HuH-7.5 (cell line): Measurements from ENCODE around the gene SLC12A7.

Source experiments
- DNase-seq: peaks from one replicate; pipeline ENCODE4 v3.0.0; 2011; ENCODE audit warnings: low spot score

SLC12A7 gene

GRCh38 chr5:1050423-1051365 lies 61.2 kb downstream of the SLC12A7 start:
- no peak for DNase-seq

GRCh38 chr5:1048861-1049838 lies 62.7 kb downstream of the SLC12A7 start:
- no peak for DNase-seq

GRCh38 chr5:1048162-1048721 lies 63.6 kb downstream of the SLC12A7 start:
- no peak for DNase-seq

- no peak for DNase-seq
Observed at GRCh38 chr5:1047332-1047965, 64.4 kb downstream of the SLC12A7 start.

GRCh38 chr5:1045960-1046560 lies 65.8 kb downstream of the SLC12A7 start:
- no peak for DNase-seq

- DNase-seq = no peak
Observed at GRCh38 chr5:1044117-1044516, 67.7 kb downstream of the SLC12A7 start.

- DNase-seq = no peak
Observed at GRCh38 chr5:1043327-1043726, 68.5 kb downstream of the SLC12A7 start.

GRCh38 chr5:1042626-1043025 lies 69.2 kb downstream of the SLC12A7 start:
- no peak for DNase-seq

GRCh38 chr5:1041225-1042143 lies 70.4 kb downstream of the SLC12A7 start:
- no peak for DNase-seq

GRCh38 chr5:1040571-1040970 lies 71.3 kb downstream of the SLC12A7 start:
- no peak for DNase-seq

GRCh38 chr5:1039706-1040260 lies 72.1 kb downstream of the SLC12A7 start:
- DNase-seq = no peak

- DNase-seq = no peak
Observed at GRCh38 chr5:1039210-1039548, 72.7 kb downstream of the SLC12A7 start.

- DNase-seq = no peak
Observed at GRCh38 chr5:1038417-1039209, 73.2 kb downstream of the SLC12A7 start.

GRCh38 chr5:1037671-1038416 lies 74.0 kb downstream of the SLC12A7 start:
- DNase-seq = no peak

GRCh38 chr5:1037123-1037670 lies 74.7 kb downstream of the SLC12A7 start:
- no peak for DNase-seq

- no peak for DNase-seq
Observed at GRCh38 chr5:1036504-1037122, 75.2 kb downstream of the SLC12A7 start.
